Measurements from ENCODE around the gene EMP3.
"Not testable (repeated sequence)": the region's sequence is repeated elsewhere in the genome, so short reads cannot be mapped to it uniquely, and the experiment has no call there.

Gene EMP3

GRCh38 chr19:48348045-48348444, 22.7 kb downstream of the EMP3 start:
- DNase-seq (ENCODE audit: low read depth) = no peak

- no peak for DNase-seq (ENCODE audit: low read depth)
These were observed 23.4 kb downstream of the EMP3 start for GRCh38 chr19:48348737-48349136.

GRCh38 chr19:48350856-48351255, 25.5 kb downstream of the EMP3 start:
- no peak for DNase-seq (ENCODE audit: low read depth)

- DNase-seq (ENCODE audit: low read depth) = no peak
These were observed 26.0 kb downstream of the EMP3 start for GRCh38 chr19:48351341-48351752.

- no peak for DNase-seq (ENCODE audit: low read depth)
These were observed 28.3 kb downstream of the EMP3 start for GRCh38 chr19:48353677-48354076.

- no peak for DNase-seq (ENCODE audit: low read depth)
These were observed 29.1 kb downstream of the EMP3 start for GRCh38 chr19:48354332-48354992.

- no peak for DNase-seq (ENCODE audit: low read depth)
These were observed 30.1 kb downstream of the EMP3 start for GRCh38 chr19:48355365-48355954.

- no peak for DNase-seq (ENCODE audit: low read depth)
These were observed 33.8 kb downstream of the EMP3 start for GRCh38 chr19:48359123-48359522.

- DNase-seq (ENCODE audit: low read depth) = no peak
These were observed 36.6 kb downstream of the EMP3 start for GRCh38 chr19:48361912-48362311.

- DNase-seq (ENCODE audit: low read depth) = peak; percentile 74
These were observed 37.6 kb downstream of the EMP3 start for GRCh38 chr19:48362716-48363499.

- DNase-seq (ENCODE audit: low read depth) = no peak
These were observed 38.1 kb downstream of the EMP3 start for GRCh38 chr19:48363500-48363809.

- peak; percentile 92 for DNase-seq (ENCODE audit: low read depth)
These were observed 38.7 kb downstream of the EMP3 start, which contains the start of the genes SYNGR4 and TMEM143 for GRCh38 chr19:48363810-48364597. Gene SYNGR4, plus strand, starts transcription at chr19:48364367. Its CDS starts 1,476 bp downstream, at chr19:48365843. Gene TMEM143, minus strand, starts transcription at chr19:48363940. Its CDS starts 20 bp downstream, at chr19:48363920.

GRCh38 chr19:48364598-48365348, 39.4 kb downstream of the EMP3 start:
- no peak for DNase-seq (ENCODE audit: low read depth)

- DNase-seq (ENCODE audit: low read depth) = no peak
These were observed 40.2 kb downstream of the EMP3 start for GRCh38 chr19:48365602-48366001.

GRCh38 chr19:48367855-48368254, 42.5 kb downstream of the EMP3 start:
- DNase-seq (ENCODE audit: low read depth) = no peak

GRCh38 chr19:48368936-48369335, 43.6 kb downstream of the EMP3 start:
- DNase-seq (ENCODE audit: low read depth) = no peak

- no peak for DNase-seq (ENCODE audit: low read depth)
These were observed 45.6 kb downstream of the EMP3 start for GRCh38 chr19:48370955-48371354.

GRCh38 chr19:48371367-48371766, 46.0 kb downstream of the EMP3 start:
- no peak for DNase-seq (ENCODE audit: low read depth)

- not testable (repeated sequence) for DNase-seq (ENCODE audit: low read depth)
These were observed 46.4 kb downstream of the EMP3 start for GRCh38 chr19:48371771-48372170.

- DNase-seq (ENCODE audit: low read depth) = no peak
These were observed 47.6 kb downstream of the EMP3 start for GRCh38 chr19:48372904-48373303.

GRCh38 chr19:48373567-48373966, 48.2 kb downstream of the EMP3 start:
- DNase-seq (ENCODE audit: low read depth) = no peak

GRCh38 chr19:48378194-48378570, 52.8 kb downstream of the EMP3 start:
- DNase-seq (ENCODE audit: low read depth) = no peak

Data from non-pigmented ciliary epithelial cell (primary cell).